ENCODE data around the gene RAD21L1. TPM values are rescaled to one million over a fixed set of nuclear protein-coding genes. Genes with fewer than 3 reads are reported as not detected.

The RAD21L1 gene
- total and polyA plus RNA-seq, 4 donors = not detected

DNA sequence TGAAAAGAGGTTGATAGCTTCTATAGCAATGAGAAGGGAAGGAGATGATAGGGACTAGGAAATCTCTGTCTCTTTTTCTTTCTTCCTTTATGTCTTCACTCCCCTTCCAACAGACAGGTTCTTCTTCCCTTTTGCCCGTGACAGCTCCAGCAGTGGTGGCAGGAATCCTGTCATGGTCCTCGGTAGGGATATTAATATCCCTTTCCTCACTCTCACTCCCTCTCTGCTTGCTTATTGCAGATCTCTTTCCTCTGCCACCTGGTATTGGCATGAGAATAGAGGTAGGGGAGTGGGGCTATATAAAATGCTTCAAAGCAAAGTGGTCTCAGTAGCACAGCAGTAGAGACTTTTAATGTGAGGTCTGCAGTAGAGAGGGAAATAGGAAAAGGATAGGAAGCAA lies 19.7 kb downstream of the RAD21L1 start:
- H3K9ac ChIP-seq (ENCODE audit: low read depth in 1 of 2, low read length in 2 of 2) = no peak overlapping the region
- no peak overlapping the region for H3K4me3 ChIP-seq (ENCODE audit: low read depth in 1 of 3, low read length in 3 of 3)
- DNase-seq (ENCODE audit: low spot score) = no peak
- peaks cover 0 to 2% (median 0%) of the 10 kb centered on the region in 4 donors for H3K27me3 ChIP-seq (ENCODE audit: control insufficient read depth in 4 of 4, insufficient read depth in 4 of 4, low read length in 3 of 4)
- H3K27ac ChIP-seq (ENCODE audit: low read depth in 1 of 2, low read length in 2 of 2) = no peak overlapping the region
- no peaks in the 10 kb centered on the region for H3K4me1 ChIP-seq (ENCODE audit: control insufficient read depth in 4 of 4, insufficient read depth in 4 of 4, low read length in 3 of 4)
- no peaks in the 10 kb centered on the region for H3K36me3 ChIP-seq (ENCODE audit: control insufficient read depth in 4 of 4, insufficient read depth in 3 of 4, low read depth in 1 of 4, low read length in 3 of 4)
- TF ChIP-seq FOXA1 (IDR thresholded peaks at IDR 0.05) (no peak), JUND (IDR thresholded peaks at IDR 0.05) (no peak), EGR1 (IDR thresholded peaks at IDR 0.05; ENCODE audit: low read depth in 2 of 2) (no peak), TAF1 (conservative IDR thresholded peaks at IDR 0.05) (no peak), NR2F2 (IDR thresholded peaks at IDR 0.05) (no peak), RXRA (IDR thresholded peaks at IDR 0.05) (no peak), SP1 (IDR thresholded peaks at IDR 0.05) (no peak), YY1 (IDR thresholded peaks at IDR 0.05) (no peak), HNF4G (IDR thresholded peaks at IDR 0.05) (no peak), HNF4A (conservative IDR thresholded peaks at IDR 0.05) (no peak)
- TF ChIP-seq, protein P1, sequence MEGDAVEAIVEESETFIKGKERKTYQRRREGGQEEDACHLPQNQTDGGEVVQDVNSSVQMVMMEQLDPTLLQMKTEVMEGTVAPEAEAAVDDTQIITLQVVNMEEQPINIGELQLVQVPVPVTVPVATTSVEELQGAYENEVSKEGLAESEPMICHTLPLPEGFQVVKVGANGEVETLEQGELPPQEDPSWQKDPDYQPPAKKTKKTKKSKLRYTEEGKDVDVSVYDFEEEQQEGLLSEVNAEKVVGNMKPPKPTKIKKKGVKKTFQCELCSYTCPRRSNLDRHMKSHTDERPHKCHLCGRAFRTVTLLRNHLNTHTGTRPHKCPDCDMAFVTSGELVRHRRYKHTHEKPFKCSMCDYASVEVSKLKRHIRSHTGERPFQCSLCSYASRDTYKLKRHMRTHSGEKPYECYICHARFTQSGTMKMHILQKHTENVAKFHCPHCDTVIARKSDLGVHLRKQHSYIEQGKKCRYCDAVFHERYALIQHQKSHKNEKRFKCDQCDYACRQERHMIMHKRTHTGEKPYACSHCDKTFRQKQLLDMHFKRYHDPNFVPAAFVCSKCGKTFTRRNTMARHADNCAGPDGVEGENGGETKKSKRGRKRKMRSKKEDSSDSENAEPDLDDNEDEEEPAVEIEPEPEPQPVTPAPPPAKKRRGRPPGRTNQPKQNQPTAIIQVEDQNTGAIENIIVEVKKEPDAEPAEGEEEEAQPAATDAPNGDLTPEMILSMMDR (IDR thresholded peaks at IDR 0.05; ENCODE audit: low read depth, low read length, missing input control) = no peak
- TF ChIP-seq, protein P2, sequence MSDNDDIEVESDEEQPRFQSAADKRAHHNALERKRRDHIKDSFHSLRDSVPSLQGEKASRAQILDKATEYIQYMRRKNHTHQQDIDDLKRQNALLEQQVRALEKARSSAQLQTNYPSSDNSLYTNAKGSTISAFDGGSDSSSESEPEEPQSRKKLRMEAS (IDR thresholded peaks at IDR 0.05) = no peak
- TF ChIP-seq, protein P3, sequence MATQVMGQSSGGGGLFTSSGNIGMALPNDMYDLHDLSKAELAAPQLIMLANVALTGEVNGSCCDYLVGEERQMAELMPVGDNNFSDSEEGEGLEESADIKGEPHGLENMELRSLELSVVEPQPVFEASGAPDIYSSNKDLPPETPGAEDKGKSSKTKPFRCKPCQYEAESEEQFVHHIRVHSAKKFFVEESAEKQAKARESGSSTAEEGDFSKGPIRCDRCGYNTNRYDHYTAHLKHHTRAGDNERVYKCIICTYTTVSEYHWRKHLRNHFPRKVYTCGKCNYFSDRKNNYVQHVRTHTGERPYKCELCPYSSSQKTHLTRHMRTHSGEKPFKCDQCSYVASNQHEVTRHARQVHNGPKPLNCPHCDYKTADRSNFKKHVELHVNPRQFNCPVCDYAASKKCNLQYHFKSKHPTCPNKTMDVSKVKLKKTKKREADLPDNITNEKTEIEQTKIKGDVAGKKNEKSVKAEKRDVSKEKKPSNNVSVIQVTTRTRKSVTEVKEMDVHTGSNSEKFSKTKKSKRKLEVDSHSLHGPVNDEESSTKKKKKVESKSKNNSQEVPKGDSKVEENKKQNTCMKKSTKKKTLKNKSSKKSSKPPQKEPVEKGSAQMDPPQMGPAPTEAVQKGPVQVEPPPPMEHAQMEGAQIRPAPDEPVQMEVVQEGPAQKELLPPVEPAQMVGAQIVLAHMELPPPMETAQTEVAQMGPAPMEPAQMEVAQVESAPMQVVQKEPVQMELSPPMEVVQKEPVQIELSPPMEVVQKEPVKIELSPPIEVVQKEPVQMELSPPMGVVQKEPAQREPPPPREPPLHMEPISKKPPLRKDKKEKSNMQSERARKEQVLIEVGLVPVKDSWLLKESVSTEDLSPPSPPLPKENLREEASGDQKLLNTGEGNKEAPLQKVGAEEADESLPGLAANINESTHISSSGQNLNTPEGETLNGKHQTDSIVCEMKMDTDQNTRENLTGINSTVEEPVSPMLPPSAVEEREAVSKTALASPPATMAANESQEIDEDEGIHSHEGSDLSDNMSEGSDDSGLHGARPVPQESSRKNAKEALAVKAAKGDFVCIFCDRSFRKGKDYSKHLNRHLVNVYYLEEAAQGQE (IDR thresholded peaks at IDR 0.05) = no peak
- TF ChIP-seq, protein P4, sequence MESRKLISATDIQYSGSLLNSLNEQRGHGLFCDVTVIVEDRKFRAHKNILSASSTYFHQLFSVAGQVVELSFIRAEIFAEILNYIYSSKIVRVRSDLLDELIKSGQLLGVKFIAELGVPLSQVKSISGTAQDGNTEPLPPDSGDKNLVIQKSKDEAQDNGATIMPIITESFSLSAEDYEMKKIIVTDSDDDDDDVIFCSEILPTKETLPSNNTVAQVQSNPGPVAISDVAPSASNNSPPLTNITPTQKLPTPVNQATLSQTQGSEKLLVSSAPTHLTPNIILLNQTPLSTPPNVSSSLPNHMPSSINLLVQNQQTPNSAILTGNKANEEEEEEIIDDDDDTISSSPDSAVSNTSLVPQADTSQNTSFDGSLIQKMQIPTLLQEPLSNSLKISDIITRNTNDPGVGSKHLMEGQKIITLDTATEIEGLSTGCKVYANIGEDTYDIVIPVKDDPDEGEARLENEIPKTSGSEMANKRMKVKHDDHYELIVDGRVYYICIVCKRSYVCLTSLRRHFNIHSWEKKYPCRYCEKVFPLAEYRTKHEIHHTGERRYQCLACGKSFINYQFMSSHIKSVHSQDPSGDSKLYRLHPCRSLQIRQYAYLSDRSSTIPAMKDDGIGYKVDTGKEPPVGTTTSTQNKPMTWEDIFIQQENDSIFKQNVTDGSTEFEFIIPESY (IDR thresholded peaks at IDR 0.05) = no peak
- TF ChIP-seq, protein P5, sequence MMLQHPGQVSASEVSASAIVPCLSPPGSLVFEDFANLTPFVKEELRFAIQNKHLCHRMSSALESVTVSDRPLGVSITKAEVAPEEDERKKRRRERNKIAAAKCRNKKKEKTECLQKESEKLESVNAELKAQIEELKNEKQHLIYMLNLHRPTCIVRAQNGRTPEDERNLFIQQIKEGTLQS (IDR thresholded peaks at IDR 0.05) = no peak
- H3K9me3 ChIP-seq (ENCODE audit: control insufficient read depth in 4 of 4, low read length in 3 of 4) = no peaks in the 10 kb centered on the region
- WGBS = 54% methylated on average over 2 of the region's 2 CpGs

DNA sequence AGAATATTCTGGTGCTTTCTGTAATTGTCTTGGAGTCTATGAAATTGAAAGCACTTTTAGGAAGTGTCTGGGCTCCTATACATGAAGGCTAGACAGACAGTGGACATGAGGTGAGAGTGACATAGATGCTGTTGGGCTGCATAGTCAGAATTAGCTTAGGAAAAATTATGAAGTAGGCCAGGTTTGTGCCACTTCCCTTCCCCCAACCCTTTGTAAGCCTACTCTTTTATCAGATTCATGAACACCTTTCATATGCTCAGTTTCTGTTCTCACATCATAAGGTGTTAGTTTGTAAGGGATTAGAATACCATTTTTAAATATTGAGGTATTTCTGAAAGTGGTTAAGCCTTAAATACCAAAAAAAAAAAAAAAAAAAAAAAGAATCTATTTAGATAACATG lies 21.8 kb downstream of the RAD21L1 start:
- Histone ChIP-seq H3K27ac (ENCODE audit: low read depth in 1 of 2, low read length in 2 of 2) (no peak overlapping the region), H3K36me3 (ENCODE audit: control insufficient read depth in 4 of 4, insufficient read depth in 3 of 4, low read depth in 1 of 4, low read length in 3 of 4) (no peaks in the 10 kb centered on the region), H3K4me1 (ENCODE audit: control insufficient read depth in 4 of 4, insufficient read depth in 4 of 4, low read length in 3 of 4) (no peaks in the 10 kb centered on the region), H3K9ac (ENCODE audit: low read depth in 1 of 2, low read length in 2 of 2) (no peak overlapping the region), H3K4me3 (ENCODE audit: low read depth in 1 of 3, low read length in 3 of 3) (no peak overlapping the region), H3K27me3 (ENCODE audit: control insufficient read depth in 4 of 4, insufficient read depth in 4 of 4, low read length in 3 of 4) (no peaks in the 10 kb centered on the region), H3K9me3 (ENCODE audit: control insufficient read depth in 4 of 4, low read length in 3 of 4) (no peaks in the 10 kb centered on the region)
- no peak for DNase-seq (ENCODE audit: low spot score)
- TF ChIP-seq, protein P3 (IDR thresholded peaks at IDR 0.05) = no peak
- TF ChIP-seq TAF1 (conservative IDR thresholded peaks at IDR 0.05) = no peak
- TF ChIP-seq GABPA (IDR thresholded peaks at IDR 0.05 in 1 of 2, conservative IDR thresholded peaks at IDR 0.05 in 1 of 2) = no peak
- TF ChIP-seq, protein P1 (IDR thresholded peaks at IDR 0.05; ENCODE audit: low read depth, low read length, missing input control) = no peak
- TF ChIP-seq NR2F2 (IDR thresholded peaks at IDR 0.05) = no peak
- TF ChIP-seq HNF4G (IDR thresholded peaks at IDR 0.05) = no peak
- no peak for TF ChIP-seq SP1 (IDR thresholded peaks at IDR 0.05)
- TF ChIP-seq RXRA (IDR thresholded peaks at IDR 0.05) = no peak

Measured in liver (tissue), 9 donors.